Stomach (tissue), 4 donors: ENCODE measurements around the gene PLSCR2.

ENCODE experiments used
- EP300 ChIP-seq: sonication (generic); formaldehyde crosslinking; IDR thresholded peaks from one replicate; pipeline ENCODE4 v1.6.1; 2017; ENCODE audit warnings: antibody characterized with exemption
- POLR2A ChIP-seq, 4 donors: fragments of 450-650 bp; IDR thresholded peaks; one replicate each; pipeline ENCODE4 v1.6.1; 2016; ENCODE audit warnings: antibody characterized with exemption in 4 of 4, control low read depth in 2 of 4, mild to moderate bottlenecking in 1 of 4, moderate library complexity in 1 of 4
- POLR2AphosphoS5 ChIP-seq, 3 donors: sonication (generic); formaldehyde crosslinking; IDR thresholded peaks; one replicate each; pipeline ENCODE4 v1.6.1; 2016; ENCODE audit warnings: antibody characterized with exemption in 3 of 3
- TF ChIP-seq, protein P1 (sequence below), 7 experiments: fragments of 450-650 bp in 4 of 7; fragments of 200-600 bp in 3 of 7; sonication (generic) in 3 of 7; IDR thresholded peaks; one replicate each; pipeline ENCODE4 v1.5.1; 2016 to 2019; ENCODE audit warnings: antibody characterized with exemption in 7 of 7, control low read depth in 2 of 7, mild to moderate bottlenecking in 1 of 7

DNA sequence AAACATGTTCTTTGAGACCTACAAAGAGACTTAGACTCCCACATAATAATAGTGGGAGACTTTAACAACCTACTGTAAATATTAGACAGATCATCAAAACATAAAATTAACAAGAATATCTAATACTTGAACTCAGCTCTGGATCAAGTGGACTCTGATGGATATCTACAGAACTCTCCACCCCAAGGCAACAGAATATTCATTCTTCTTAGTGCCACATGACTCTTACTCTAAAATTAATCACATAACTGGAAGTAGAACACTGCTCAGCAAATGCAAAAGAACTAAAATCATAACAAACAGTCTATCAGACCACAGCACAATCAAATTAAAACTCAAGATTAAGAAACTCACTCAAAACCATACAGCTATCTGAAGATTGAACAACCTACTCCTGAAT is 15.9 kb upstream of the PLSCR2 start:
- TF ChIP-seq, protein P1, sequence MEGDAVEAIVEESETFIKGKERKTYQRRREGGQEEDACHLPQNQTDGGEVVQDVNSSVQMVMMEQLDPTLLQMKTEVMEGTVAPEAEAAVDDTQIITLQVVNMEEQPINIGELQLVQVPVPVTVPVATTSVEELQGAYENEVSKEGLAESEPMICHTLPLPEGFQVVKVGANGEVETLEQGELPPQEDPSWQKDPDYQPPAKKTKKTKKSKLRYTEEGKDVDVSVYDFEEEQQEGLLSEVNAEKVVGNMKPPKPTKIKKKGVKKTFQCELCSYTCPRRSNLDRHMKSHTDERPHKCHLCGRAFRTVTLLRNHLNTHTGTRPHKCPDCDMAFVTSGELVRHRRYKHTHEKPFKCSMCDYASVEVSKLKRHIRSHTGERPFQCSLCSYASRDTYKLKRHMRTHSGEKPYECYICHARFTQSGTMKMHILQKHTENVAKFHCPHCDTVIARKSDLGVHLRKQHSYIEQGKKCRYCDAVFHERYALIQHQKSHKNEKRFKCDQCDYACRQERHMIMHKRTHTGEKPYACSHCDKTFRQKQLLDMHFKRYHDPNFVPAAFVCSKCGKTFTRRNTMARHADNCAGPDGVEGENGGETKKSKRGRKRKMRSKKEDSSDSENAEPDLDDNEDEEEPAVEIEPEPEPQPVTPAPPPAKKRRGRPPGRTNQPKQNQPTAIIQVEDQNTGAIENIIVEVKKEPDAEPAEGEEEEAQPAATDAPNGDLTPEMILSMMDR (IDR thresholded peaks at IDR 0.05), result no peak
- no peak for TF ChIP-seq POLR2A (IDR thresholded peaks at IDR 0.05)
- no peak for TF ChIP-seq POLR2AphosphoS5 (IDR thresholded peaks at IDR 0.05)
- TF ChIP-seq EP300, result no peak
